NCI-H187 (cell line): Measurements from ENCODE around the gene PEF1.
A peak's percentile ranks its signal among the peaks of the same experiment; 100 is the strongest.
"Not testable (repeated sequence)": the region's sequence is repeated elsewhere in the genome, so short reads cannot be mapped to it uniquely, and the experiment has no call there.

ENCODE experiments used
- DNase-seq, 2 experiments: peaks; one replicate each; lab custom pipeline; 2025; lab: John Stamatoyannopoulos, UW

Gene PEF1

DNA sequence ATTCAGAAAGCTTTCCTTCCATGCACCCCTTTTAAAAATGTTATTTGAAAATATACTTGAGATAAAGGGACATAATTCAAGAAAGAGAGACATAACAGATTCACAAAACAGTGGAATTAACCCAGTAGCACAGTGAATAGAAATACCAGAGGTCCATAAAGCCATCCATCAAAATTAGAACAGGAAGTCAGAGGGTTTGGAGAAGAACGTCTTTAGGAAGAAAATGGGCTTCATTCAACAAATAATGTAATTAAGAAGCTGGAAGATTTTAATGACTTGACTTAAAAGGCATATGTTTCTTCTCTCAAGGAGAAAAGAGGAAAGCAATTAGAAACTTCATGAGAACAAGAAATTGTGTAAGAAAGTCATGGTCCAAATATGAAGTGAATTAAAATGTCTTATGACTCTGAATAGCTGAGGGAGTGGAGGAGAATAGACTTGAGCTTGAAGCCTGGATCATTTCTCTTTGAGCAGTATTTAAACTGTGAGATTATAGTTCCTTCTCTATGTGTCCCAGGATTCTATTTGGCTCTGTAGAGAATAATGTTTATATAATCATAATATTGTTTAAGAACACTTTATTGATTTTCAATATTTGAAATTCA, 35.1 kb downstream of the PEF1 start:
- no peak for DNase-seq

DNA sequence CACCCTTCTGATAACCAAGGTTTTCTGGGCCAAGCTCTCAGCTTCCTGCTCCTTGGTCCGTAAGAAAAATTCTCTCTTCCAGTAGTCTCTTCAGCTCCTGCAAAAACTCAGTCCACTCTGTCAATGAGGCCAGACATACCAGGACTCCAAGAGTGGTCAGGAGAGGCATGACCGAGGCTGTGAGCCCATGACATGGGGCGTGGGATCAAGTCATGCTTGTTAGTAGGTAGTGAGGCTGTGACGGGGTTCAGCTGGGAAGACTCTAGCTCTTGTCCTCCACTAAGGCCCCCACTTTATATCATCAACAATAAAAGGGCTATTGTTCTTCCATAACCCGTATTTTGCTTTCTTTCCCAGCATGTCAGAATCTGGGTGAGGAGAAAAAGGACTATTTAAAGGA, 37.3 kb downstream of the PEF1 start:
- DNase-seq = no peak

DNA sequence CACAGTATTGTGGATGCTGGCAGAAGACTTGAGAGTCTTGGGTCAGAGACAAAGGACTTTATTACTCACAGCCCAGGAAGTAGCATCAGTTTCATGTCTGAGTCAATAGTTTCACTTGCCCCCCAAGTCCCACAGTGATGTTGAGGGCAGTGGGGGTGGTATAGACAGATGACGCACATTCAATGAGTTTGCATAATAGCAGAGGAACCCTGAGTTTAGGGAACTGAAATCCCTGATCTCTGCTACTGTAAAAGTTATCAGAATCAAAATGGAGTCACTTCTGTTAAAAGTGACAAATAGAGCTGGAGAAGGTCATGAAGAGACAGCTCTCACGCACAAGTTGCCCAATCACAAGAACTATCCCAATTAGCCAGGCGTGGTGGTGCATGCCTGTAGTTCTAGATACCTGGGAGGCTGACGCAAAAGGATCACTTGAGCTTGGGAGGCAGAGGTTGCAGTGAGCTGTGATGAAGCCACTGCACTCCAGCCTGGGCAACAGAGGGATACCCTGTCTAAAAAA, 38.7 kb downstream of the PEF1 start:
- no peak for DNase-seq

DNA sequence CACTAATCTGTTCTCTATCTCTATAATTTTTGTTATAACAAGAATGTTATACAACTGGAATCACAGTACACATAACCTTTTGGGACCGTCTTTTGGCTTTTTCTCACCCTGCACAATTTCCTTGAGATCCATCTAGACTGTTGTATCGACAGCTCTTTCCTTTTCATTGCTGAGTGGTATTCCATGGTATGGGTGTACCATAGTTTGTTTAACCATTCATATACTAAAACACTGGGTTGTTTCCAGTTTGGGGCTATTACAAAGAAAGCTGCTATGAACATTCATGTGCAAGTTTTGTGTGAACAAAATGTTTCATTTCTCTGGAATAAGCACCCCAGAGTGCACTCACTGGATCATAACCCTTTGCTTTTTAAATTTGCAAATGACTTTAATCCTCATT, 42.6 kb downstream of the PEF1 start:
- no peak for DNase-seq

DNA sequence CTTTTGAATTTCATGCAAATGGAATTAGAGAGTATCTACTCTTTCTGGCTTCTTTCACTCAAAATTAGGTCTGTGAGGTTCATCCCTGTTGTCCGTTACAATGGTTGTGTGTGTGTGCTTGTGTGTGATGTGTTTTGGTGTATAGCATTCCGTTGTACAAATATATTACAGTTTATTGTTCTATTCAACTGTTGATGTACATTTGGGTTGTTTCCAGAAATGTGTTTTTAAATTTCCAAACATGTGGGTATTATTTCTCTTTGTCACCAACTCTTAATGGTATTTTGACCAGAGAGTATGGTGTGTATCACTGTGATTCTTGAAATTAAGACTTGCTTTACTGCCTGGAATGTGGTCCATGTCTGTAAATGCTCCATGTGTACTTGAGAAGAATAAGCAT, 44.0 kb downstream of the PEF1 start:
- no peak for DNase-seq

DNA sequence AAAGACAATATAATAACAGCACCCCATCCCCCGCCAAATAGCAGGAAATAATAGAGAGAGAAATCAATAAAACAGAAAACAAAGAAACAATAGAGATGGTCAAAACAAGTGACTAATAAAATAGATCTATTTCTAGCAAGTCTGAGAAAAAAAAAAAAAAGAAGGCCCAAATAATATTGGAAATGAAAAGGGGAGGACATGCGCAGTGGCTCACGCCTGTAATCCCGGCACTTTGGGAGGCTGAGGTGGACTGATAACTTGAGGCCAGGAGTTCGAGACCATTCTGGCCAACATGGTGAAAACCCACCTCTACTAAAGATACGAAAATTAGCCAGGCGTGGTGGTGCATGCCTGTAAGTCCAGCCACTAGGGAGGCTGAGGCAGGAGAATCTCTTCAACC, 45.7 kb downstream of the PEF1 start:
- no peak for DNase-seq

DNA sequence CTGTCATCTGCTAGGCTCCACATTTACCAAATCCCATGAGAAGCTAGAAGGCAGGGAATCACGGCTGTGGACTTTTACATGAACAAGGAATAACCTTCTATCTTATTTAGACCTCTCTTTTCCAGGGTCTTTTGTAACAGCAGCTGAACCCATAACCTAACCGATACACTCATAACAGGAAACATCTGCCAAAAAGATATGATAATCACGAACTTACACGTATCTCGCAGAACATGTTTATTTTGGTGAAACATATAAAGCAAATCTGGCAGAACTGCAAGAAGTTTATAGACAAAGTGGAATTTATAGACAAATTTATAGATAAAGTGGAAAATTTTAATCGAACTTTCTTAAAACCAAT, 48.0 kb downstream of the PEF1 start:
- DNase-seq = no peak

DNA sequence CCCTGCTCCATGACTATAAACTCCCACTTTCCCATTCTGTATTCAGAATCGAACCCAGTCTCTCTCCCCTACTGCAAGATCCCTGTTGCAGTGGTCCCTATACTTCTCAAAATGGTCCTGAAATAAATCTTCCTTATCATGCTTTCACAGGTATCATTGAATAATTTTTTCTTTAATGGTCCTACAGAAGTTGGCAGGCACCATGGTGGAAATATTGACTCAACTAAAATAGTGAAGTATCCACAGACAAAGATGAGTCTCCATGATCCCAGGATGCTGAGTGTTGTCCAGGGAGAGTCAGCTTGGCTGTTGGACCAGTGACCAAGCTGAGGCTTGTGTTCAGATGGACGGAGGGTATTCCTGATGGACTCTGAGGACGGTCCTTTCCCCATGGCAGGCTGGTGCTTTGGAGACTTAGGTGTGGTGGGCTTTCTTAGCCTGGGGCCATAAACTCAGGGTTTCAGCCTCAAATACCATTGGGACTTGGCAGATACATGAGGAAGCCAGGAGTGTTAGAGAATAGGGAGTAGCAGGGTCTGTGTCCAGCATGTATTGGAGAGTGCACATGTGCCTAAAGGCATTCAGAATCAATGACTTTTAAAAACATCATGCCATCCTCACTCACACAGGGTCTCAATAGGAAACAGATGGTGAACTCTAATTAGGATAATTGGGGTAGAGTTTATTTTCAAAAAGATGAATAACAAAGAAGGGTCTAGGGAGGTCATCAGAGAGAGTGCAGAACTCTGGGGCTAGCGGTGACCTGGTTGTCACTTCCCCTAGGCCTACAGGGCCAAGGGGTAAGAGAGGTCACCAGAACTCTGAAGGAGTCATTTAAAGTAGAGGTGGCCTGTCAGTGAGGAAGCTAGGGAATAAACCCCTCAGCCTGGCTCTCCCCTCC, 48.6 kb downstream of the PEF1 start:
- no peak for DNase-seq

DNA sequence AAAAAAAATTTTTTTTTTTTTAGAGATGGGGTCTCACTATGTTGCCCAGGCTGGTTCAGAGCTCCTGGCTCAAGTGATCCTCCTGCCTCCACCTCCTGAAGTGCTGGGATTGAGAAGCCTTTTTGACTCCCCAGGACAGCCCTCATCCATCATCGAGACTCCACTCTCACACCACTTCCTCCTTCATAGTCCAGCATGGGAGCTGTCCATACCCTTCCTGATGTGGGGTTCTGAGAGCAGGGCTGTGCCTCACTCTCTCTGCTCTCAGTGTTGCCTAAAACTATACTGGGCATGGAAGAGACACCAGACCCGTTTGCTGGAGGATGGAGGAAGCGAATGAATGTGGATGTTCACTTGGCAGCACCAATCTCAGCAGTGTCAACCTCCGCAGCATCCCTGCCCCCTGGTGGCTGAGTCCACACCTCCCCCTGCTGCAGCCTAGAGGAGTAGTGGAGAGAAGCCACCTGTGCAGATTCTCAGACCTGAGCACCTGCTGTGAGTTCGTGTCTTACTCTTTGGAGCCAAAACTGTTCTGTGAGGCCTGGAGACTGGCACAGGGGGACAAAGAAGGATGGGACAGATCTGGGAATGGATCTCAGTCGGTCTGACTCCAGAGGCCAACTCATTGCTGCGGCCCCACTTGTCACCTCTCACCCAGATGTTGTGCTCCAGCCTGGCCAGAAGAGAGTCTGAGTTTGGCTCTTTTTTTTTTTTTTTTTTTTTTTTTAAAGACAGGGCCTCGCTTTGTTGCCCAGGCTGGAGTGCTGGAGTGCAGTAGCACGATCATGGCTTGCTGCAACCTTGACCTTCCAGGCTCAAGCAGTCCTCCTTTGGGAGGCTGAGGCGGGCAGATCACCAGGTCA, 50.7 kb downstream of the PEF1 start:
- peak; percentile 13 to 61 for DNase-seq

DNA sequence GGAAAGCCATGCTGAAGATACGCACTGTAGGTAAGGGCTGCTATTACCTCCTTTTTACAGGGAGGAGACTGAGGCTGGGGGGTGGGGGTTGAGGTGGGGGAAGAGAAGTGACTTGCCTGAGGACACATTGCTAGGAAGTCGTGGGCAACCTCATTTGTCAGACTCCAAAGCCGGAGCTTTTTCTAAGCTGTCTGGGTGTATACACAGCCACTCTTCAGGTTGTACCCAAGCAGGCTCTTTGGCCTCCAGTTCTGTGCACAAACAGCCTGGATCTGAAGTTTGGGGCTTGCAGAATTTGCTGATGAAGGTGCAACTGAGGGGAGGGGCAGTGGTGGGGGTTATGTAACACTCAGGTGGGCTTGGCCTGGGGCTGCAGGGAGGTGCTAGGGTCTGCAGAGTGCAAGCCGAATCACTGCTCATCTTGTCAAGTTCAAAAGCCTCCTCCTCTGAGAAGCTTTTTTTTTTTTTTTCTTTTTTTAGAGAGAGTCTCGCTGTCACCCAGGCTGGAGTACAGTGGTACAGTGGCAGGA, 51.5 kb downstream of the PEF1 start:
- no peak for DNase-seq

DNA sequence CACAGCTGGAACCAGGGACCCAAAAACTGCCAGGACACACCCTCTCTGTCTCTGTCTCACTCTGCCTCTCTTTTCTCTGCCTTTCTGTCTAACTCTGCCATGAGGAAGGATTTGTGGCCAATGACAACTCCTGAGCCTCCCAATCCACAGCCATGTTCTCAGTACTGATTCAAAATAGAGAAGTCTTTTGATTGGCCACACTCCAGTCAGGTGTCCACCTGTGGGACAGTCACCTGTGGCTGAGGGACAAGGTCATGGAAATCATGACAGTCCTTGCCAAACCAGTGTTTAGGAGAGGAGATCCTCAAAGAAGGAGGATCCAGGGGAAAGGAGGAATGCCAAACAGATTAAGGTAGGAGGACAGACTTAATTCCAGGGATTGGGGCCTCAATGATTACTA, 52.5 kb downstream of the PEF1 start:
- no peak for DNase-seq

DNA sequence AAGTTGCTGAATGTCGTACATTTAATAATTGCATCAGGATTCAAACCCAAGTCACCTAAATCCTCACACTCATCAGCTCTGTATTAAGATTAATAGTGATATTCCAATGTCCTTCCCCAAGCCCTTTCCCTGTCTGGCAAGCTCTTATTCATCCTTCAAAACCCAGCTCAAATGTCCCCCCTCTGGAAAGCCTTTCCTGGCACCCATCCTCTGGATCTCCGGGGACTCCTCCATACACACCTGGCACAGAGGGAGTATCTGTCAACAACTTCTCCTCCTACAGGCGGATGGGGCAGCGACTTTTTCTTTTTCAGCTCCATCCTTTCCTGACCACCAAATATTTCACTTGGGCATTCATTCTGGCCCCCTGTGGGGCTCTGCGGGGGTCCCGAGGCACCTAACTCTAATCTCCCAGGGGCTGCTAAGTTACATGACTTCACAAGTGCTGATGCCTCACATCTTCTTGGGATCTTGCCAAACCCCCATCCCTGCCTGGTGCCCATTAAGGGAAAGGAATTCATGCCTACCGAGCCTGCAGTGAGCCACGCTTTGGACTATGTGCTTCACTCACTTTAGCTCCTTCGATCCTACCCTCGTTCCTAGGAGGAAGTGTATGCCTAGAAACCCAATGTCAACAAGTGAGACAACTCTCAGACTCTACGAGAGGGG, 53.1 kb downstream of the PEF1 start:
- no peak for DNase-seq

DNA sequence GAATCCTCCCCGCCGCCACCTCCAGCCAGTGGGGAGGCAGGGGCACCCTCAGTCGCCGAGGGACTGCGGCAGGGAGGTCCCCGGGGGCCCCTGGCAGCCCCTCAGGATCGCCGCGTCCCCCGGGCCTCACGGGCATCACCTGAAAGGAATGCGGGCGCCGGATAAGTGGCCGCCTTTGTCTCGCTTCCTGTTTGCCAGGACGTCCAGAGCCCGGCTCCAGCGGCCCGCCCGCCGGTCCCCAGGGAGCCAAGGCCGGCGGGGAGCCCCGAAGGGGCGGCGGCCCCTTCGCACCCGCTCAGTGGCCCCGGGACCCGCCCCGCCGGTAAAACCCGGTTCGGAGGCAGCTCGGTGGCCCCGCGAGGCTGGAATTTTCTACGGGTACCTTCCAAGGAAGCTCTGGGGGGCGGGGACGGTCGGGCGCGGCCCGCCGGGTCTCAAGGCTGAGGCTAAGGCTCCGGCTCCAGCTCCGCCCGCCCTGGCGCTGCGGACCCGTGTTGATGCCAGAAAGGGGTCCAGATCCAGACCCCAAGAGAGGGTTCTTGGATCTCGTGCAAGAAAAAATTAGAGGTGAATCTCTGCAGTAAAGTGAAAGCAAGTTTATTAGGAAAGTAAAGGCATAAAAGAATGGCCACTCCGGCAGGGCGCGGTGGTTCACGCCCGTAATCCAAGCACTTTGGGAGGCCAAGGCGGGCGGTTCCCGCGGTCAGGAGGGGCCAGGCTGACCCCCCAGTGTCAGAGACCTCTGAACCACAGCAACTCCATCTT, 55.7 kb downstream of the PEF1 start:
- no peak for DNase-seq

DNA sequence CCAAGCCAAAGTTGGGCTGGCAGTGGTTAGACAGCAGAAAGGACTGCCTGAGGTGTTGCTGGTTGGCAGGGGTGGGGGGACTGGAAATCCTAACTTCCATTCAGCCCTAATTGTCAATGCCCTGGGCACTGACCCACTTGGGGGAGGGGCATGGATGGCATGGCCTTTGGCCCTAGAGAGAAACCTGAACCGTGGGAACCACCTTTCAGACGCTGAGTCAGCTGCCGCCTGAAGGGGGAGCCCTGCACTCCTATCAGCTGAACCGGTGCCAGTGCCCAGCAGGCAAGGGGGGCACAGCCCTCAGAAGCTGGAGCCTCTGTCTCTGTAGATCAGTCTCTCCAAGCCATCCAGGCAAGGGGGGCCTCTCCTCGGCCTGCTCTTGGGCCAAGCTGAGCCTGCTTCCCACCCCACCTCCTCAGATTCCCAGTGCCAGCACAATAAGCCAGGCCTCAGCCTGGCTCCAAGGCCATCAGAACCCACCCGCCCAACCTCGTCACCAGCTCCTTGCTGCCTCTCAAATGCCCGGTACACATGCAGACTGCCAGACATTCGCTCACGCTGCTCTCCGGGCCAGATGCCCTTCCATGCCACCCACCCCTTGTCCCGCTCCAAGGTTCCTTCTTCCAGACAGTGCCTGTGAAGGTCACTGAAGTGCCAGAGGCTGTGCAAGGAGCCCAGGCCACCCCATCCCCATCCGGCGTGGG, 56.8 kb downstream of the PEF1 start:
- no peak for DNase-seq

DNA sequence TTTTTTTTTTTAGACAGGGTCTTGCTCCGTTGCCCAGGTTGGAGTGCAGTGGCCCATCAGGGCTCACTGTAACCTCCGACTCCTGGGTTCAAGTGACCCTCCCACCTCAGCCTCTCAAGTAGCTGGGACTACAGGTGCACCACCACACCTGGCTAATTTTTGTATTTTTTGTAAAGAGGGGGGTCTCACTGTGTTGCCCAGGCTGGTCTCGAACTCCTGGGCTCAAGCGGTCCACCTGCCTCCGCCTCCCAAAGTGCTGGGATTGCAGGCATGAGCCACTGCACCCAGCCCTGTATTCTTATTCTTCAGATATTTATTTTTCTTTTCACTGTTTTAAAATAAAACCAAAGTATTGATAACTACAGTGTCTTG, 57.4 kb downstream of the PEF1 start:
- DNase-seq = not testable (repeated sequence)

DNA sequence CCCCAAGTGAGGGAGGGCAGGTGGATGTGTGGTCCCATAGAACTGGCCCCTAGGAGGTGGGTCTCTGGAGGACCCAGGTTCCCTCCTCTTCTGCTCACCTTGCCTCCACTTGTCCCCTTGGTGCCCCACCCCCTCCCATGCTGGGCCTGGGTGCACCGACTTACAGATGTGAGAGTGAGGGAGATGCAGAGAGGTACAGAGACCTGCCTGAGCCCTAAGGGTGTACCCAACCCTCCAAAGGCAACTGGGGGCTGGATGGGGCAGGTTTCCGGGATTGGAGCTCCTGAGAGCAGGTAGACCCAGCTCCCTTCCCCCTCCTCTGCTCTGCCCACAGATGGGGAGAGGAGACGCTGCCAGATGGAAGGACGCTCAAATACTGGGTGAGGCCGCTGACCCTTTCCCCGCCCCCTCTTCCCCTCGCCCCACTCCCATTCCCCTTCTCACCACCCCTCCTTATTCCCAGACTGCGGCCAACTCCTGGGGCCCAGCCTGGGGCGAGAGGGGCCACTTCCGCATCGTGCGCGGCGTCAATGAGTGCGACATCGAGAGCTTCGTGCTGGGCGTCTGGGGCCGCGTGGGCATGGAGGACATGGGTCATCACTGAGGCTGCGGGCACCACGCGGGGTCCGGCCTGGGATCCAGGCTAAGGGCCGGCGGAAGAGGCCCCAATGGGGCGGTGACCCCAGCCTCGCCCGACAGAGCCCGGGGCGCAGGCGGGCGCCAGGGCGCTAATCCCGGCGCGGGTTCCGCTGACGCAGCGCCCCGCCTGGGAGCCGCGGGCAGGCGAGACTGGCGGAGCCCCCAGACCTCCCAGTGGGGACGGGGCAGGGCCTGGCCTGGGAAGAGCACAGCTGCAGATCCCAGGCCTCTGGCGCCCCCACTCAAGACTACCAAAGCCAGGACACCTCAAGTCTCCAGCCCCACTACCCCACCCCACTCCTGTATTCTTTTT, 58.0 kb downstream of the PEF1 start:
- no peak for DNase-seq

DNA sequence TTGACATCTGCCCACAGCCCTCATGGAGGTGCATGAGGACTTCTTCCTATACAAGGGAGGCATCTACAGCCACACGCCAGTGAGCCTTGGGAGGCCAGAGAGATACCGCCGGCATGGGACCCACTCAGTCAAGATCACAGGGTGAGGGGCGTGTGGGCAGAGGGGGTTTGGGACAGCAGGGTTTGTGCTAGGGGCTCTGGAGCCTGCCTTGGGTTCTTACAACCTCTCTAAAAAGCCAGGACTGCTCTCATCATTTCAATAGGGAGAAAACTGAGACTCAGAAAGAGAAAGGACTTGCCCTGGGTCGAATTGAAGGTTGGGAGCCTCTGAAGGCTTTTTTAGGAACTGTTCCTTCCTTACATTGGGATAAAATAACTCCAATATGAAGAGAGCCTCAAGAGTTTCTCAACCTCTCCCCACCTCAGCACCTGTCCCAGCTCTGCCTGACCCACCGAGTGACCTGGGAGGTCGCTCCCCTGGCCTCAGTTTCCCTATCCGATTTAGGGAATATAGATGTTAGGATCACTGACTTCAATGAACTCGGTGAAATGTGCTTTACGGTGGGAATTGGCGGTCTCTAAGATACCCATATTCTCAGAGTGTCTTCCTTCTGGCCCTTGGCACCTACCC, 58.8 kb downstream of the PEF1 start:
- no peak for DNase-seq

DNA sequence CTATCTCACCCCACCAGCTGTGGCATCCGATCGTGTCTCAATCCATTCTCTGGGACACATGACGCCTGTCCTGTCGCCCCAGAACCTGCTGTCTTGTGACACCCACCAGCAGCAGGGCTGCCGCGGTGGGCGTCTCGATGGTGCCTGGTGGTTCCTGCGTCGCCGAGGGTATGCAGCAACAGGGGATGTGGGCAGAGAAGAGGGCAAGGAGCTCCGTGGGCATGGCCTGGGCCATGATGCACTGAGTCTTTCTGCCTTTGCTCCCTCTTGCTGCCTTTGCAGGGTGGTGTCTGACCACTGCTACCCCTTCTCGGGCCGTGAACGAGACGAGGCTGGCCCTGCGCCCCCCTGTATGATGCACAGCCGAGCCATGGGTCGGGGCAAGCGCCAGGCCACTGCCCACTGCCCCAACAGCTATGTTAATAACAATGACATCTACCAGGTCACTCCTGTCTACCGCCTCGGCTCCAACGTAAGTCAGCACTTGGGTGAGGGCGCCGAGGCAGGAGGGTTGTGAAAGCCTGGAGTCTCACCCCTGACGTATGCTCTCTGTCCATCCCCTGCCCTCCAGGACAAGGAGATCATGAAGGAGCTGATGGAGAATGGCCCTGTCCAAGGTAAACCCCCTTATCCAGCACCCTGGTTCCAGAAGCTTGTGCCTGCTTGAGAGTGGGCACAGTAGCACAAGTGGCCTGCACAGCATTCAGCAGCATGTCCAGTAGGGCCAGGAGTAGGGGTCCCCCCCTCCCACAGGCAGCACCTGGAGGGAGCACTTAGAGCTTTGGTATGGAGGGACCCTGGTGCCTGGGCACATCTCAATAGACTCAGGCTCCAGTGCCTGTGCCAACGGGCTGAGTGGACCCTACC, 59.6 kb downstream of the PEF1 start:
- no peak for DNase-seq
